Sigmoid colon (tissue), 4 donors: Measurements from ENCODE around the gene MGMT.

Experiments
- CTCF ChIP-seq, 4 experiments: fragments of 450-650 bp in 3 of 4; fragments of 200-600 bp in 1 of 4; IDR thresholded peaks; one replicate each; pipeline ENCODE4 v1.5.1; 2016 to 2019; ENCODE audit warnings: antibody characterized with exemption in 4 of 4, mild to moderate bottlenecking in 3 of 4, moderate library complexity in 2 of 4
- EP300 ChIP-seq, 4 donors: sonication (generic); formaldehyde crosslinking; IDR thresholded peaks; one replicate each; pipeline ENCODE4 v1.6.1; 2017; ENCODE audit warnings: antibody characterized with exemption in 4 of 4

- no peak for TF ChIP-seq CTCF (IDR thresholded peaks at IDR 0.05)
- TF ChIP-seq EP300 (IDR thresholded peaks at IDR 0.05): no peak
Measured at GRCh38 chr10:129626309-129626708, 159.3 kb downstream of the MGMT start.
